Measurements from ENCODE around the gene LYZL4. TPM values are rescaled to one million over a fixed set of nuclear protein-coding genes. Genes with fewer than 3 reads are reported as not detected.

LYZL4 gene
- total and polyA plus RNA-seq, 2 experiments from 2014 or later: 4.3 to 6.9 TPM

DNA sequence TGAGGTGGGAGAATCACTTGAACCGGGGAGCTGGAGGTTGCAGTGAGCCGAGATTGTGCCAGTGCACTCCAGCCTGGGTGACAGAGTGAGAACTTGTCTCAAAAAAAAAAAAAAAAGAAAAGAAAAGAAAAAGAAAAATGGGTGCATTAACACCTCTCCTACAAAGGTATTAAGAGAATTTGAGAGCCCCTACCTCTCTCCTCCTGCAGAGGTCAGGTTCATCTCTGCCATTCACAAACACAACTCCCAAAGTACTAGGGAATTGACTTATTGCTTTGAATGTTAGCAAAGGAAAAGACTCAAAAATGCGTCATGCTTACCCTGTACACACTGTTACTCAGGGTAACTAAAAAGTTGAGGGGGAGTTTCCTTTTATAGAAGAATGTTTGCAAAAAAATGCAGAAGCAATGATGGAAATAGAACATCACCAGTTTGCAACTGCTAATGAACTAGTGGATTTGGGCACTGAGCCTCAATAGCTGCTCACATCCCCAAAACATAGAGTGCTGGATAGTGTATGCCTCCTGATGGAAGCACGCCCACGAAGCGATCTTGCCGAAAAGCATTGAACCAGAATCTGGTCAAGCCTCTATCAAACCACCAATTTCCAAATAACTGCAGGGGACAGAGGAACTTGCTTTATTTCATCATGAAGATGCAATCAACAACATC is 15.5 kb upstream of the LYZL4 start:
- DNase-seq (ENCODE audit: low read depth in 1 of 2, low spot score in 1 of 2): no peak
- TF ChIP-seq, protein P1, sequence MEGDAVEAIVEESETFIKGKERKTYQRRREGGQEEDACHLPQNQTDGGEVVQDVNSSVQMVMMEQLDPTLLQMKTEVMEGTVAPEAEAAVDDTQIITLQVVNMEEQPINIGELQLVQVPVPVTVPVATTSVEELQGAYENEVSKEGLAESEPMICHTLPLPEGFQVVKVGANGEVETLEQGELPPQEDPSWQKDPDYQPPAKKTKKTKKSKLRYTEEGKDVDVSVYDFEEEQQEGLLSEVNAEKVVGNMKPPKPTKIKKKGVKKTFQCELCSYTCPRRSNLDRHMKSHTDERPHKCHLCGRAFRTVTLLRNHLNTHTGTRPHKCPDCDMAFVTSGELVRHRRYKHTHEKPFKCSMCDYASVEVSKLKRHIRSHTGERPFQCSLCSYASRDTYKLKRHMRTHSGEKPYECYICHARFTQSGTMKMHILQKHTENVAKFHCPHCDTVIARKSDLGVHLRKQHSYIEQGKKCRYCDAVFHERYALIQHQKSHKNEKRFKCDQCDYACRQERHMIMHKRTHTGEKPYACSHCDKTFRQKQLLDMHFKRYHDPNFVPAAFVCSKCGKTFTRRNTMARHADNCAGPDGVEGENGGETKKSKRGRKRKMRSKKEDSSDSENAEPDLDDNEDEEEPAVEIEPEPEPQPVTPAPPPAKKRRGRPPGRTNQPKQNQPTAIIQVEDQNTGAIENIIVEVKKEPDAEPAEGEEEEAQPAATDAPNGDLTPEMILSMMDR (IDR thresholded peaks at IDR 0.05; ENCODE audit: low read depth, low read length): no peak
- H3K36me3 ChIP-seq: no peaks in the 10 kb centered on the region
- H3K4me3 ChIP-seq: no peak overlapping the region
- H3K27ac ChIP-seq: no peak overlapping the region
- H3K4me1 ChIP-seq (ENCODE audit: low read depth): peaks cover 5% of the 10 kb centered on the region
- no peaks in the 10 kb centered on the region for H3K27me3 ChIP-seq
- H3K9me3 ChIP-seq (ENCODE audit: low read depth): no peaks in the 10 kb centered on the region

DNA sequence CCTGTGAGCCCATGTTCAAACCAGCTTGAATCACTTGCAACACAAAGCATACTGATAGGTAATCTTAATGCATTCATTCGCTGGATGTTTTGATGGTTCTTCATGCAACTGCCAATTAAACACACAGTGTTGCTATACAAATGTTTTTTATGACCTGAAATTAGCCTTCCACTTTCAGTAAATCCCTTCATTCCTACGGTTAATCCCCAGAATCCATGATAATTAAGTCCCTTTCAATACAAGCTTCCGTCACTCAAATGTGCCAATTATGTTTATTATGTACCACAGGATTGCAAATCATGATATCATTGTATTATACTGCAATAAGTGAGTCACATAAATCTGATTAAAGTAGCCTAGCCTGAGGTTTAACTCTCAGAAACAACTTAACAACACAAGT is 14.5 kb upstream of the LYZL4 start:
- Histone ChIP-seq H3K4me1 (ENCODE audit: low read depth) (peaks cover 5% of the 10 kb centered on the region), H3K36me3 (no peaks in the 10 kb centered on the region), H3K9me3 (ENCODE audit: low read depth) (no peaks in the 10 kb centered on the region), H3K4me3 (no peak overlapping the region), H3K27ac (no peak overlapping the region), H3K27me3 (no peaks in the 10 kb centered on the region)
- TF ChIP-seq, protein P1 (IDR thresholded peaks at IDR 0.05; ENCODE audit: low read depth, low read length): no peak
- DNase-seq (ENCODE audit: low read depth in 1 of 2, low spot score in 1 of 2): no peak

DNA sequence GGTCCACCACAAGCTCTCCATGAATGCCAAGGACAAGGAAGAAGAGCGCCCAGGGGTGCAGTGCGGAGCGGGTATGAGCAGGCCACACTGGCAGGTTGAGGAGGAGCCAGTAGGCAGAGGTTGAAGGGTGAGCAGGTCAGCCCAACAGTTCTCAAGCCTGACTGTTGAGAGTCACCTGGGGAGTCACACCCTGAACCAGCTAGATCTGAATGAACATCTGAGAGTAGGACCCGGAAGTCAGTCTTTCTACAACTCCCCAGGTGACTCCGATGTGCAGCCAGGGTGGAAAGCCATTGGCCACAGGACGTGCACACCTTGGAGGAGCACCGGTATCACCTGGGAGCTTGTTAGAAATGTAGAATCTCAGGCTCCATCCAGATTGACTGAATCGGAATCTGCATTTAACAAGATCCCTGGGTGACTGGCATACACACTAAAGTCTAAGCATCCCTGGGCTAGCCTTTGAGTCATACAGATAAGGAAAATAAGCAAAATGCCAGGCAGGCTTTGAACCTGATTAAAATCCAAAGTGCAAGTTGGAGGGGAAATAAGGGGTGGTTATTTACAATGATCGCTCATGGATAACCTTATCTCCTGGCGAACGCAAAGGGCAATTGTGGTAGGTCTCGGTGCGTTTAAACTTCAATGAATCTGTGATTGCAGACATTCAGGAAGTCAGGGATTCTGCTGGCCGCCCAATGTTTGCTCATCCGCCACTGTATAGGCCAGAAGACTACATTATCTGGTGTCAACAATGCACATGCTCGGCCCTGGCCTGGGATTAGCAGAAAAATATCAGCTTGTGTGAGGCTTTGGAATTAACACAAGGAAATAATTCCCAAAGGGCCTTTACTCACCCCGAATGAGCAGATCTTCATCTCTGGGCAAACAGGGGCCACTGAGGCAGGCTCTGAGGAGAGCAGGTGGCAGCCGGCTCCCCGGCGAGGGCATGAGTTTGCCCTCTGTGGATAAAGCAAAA is 11.7 kb upstream of the LYZL4 start:
- H3K9me3 ChIP-seq (ENCODE audit: low read depth): no peaks in the 10 kb centered on the region
- H3K36me3 ChIP-seq: no peaks in the 10 kb centered on the region
- no peaks in the 10 kb centered on the region for H3K27me3 ChIP-seq
- no peak for DNase-seq (ENCODE audit: low read depth in 1 of 2, low spot score in 1 of 2)
- H3K4me1 ChIP-seq (ENCODE audit: low read depth): no peaks in the 10 kb centered on the region
- TF ChIP-seq, protein P1 (IDR thresholded peaks at IDR 0.05; ENCODE audit: low read depth, low read length): no peak
- no peak overlapping the region for H3K4me3 ChIP-seq
- H3K27ac ChIP-seq: no peak overlapping the region

DNA sequence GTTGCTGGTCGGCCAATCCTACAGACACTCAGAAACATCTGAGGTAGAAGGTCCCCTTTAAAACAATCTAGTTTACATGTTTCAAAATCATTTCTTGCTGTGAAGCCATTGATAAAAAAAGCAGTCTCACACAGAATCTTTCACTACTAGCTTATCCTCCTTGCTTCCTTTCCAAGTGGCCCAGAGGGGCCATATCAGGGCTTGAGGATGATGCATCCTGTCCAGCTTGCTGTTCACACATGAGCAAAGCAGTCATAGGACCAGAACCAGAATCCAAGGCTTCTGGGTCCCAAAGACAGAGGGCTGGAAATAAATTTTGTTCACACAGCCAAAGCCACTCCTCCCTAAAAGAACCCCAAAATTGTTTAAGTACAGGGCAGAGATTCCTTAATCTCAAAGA is 9.2 kb upstream of the LYZL4 start:
- Histone ChIP-seq H3K36me3 (no peaks in the 10 kb centered on the region), H3K4me1 (ENCODE audit: low read depth) (no peaks in the 10 kb centered on the region), H3K27me3 (no peaks in the 10 kb centered on the region), H3K9me3 (ENCODE audit: low read depth) (no peaks in the 10 kb centered on the region), H3K4me3 (no peak overlapping the region), H3K27ac (no peak overlapping the region)
- TF ChIP-seq, protein P1 (IDR thresholded peaks at IDR 0.05; ENCODE audit: low read depth, low read length): no peak
- DNase-seq (ENCODE audit: low read depth in 1 of 2, low spot score in 1 of 2): no peak

DNA sequence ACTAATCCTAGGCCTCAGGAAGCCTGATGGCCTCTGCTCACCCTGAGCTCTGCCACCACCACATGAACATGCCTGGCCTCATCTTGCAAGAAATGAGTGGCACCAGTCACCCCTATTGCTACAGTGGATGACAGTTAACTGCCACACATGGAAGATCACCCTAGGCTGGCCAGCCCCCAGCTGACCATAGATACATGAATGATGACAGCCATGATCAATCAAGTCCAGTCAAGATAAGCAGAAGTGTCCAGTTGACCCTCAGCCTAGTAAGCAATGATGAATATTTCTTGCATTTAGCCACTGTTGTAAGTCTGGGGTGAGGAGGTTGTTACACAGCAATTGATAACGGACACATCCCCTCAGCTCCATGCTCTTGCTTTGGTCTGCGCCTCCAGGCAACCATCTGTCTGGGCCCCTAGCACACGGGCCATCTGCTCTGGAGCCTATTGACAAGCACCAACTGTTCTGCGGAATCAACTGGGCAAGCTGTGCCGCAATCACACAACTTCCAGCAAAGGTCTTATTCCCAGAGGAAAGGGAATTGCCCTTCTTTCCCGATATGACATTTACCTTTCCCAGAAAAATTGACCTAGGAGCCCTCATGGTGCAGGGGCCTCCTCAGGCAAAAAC is 2.2 kb upstream of the LYZL4 start:
- Histone ChIP-seq H3K27me3 (no peaks in the 10 kb centered on the region), H3K9me3 (ENCODE audit: low read depth) (no peaks in the 10 kb centered on the region), H3K27ac (no peak overlapping the region), H3K4me3 (no peak overlapping the region), H3K36me3 (no peaks in the 10 kb centered on the region), H3K4me1 (ENCODE audit: low read depth) (peaks cover 21% of the 10 kb centered on the region)
- TF ChIP-seq, protein P1 (IDR thresholded peaks at IDR 0.05; ENCODE audit: low read depth, low read length): no peak
- no peak for DNase-seq (ENCODE audit: low read depth in 1 of 2, low spot score in 1 of 2)
